ENCODE results near the gene CHCHD1.
"Not testable (repeated sequence)": the region's sequence is repeated elsewhere in the genome, so short reads cannot be mapped to it uniquely, and the experiment has no call there.

Gene CHCHD1

GRCh38 chr10:73768881-73769280 lies 13.0 kb upstream of the CHCHD1 start:
- peak; percentile 40 to 45 for DNase-seq (ENCODE audit: low read depth in 2 of 2)

- no peak for DNase-seq (ENCODE audit: low read depth in 2 of 2)
Measured at GRCh38 chr10:73769396-73769795, 12.5 kb upstream of the CHCHD1 start.

DNA sequence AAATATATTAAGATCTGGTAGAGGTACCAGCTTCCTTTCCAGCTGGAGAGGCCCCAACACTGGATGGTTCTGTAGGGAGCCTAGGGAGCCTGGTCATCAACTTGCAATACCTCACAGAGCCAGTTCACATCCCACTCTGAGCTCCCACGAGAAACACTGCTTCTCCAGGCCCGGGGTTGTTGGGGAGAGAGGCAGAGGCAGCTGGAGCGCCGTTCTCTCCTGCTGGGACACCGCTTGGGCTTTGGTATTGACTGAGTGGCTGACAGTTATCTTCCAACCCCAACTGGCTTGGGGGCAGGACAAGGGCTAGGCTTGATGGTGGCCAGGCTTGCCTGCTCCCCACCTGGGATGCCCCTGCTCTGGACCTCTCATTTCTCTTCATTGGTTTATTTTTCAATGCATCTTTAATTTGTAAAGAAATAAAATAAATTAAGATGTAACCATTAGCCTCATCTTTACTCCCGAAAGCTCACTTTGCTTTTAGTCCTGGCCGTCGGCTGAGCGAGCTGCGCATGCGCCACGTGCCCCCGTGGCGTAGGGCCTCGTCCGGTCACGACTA lies 10.0 kb upstream of the CHCHD1 start:
- DNase-seq (ENCODE audit: low read depth in 2 of 2) = peak; percentile 55 to 71

DNA sequence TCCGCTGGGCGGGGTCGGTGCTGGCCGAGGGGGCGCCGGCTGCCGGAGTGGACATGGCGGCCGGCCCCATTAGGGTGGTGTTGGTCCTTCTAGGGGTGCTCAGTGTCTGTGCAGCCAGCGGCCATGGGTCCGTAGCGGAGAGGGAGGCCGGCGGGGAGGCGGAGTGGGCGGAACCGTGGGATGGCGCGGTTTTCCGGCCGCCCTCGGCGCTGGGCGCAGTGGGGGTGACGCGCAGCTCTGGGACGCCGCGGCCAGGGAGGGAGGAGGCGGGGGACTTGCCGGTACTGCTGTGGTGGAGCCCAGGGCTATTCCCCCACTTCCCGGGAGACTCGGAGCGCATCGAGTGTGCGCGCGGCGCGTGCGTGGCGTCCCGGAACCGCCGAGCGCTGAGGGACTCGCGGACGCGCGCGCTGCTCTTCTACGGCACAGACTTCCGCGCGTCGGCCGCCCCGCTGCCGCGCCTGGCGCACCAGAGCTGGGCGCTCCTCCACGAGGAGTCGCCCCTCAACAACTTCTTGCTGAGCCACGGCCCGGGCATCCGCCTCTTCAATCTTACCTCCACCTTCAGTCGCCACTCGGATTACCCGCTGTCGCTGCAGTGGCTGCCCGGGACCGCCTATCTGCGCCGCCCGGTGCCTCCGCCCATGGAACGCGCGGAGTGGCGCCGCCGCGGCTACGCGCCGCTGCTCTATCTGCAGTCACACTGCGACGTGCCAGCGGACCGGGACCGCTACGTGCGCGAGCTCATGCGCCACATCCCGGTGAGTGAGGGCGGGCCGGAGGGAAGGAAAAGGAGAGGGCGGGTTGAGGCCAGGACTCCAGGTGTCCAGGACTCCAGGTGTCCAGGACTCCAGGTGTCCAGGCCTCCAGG lies 9.3 kb upstream of the CHCHD1 start:
- DNase-seq (ENCODE audit: low read depth in 2 of 2) = peak; percentile 56 to 76

GRCh38 chr10:73773152-73773879 lies 8.5 kb upstream of the CHCHD1 start:
- peak in 1 of 2 donors; percentile 17 for DNase-seq (ENCODE audit: low read depth in 2 of 2)

DNA sequence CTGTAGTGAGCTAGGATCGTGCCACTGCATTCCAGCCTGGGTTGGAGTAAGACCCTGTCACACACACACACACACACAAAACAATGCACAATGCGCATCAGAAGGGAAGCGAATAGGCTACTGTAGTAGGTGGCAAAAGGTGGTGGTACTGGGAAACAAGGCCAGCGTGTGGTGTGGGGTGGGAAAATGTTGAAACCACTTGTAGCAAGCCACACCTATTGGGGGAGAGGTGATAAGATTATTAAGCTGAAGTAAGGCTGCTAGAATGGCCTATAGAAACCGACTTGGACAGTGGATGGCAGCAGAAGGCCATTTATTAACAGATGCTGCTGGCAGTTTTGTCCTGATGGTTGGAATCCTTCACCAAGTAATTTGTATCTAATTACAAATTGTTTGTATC lies 7.2 kb upstream of the CHCHD1 start:
- DNase-seq (ENCODE audit: low read depth in 2 of 2) = no peak

- no peak for DNase-seq (ENCODE audit: low read depth in 2 of 2)
Measured at GRCh38 chr10:73779018-73779417, 2.8 kb upstream of the CHCHD1 start.

GRCh38 chr10:73779539-73780197 lies 2.2 kb upstream of the CHCHD1 start:
- no peak for DNase-seq (ENCODE audit: low read depth in 2 of 2)

DNA sequence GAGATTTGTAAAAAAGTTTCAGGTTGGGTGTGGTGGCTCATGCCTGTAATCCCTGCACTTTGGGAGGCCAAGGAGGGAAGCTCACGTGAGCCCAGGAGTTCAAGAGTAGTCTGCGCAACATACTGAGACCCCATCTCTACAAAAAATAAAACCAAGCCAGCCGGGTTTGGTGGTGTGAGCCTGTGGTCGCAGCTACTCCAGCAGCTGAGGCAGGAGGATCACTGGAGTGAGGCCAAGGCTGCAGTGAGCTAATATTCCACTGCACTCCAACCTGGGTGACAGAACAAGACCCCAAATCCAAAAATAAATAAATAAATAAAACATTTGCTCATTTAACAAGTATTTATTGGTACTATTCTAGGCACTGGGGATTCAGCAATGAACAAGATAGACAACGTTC lies 1.5 kb upstream of the CHCHD1 start:
- no peak for DNase-seq (ENCODE audit: low read depth in 2 of 2)

GRCh38 chr10:73780966-73781365 lies 882 bp upstream of the CHCHD1 start:
- no peak for DNase-seq (ENCODE audit: low read depth in 2 of 2)

DNA sequence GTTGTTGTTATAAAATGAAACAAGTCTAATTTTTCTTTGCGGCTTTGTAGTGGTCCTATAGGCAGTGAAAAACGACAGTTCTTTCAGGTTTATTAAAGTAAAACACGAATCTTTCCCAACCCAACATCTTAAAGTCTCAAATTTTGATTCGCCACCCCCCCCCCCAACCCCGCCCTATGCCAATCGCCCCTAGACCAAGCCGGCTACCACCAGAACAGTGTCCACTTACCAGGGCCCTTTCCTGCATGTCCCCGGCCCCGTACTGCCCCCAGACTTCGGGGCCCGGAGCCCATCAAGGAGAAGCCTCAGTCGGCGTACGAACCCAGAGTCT lies 335 bp upstream of the CHCHD1 start:
- DNase-seq (ENCODE audit: low read depth in 2 of 2) = no peak

DNA sequence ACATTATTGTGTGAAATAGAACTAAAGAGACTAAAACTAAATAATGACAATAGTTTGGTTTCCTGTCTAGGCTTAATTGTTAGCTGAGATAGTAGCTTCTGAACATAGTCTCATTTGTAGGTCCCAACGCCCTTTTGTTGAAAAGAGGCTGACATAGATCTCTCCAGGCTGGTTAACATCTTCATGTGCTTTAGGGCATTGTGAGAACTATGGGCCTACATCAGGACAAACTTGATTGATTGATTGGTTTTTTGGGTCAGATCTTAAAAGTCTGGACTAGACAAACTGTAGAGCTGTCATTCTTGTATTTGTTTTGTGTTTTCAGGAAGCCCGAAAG lies 869 bp downstream of the CHCHD1 start:
- no peak for DNase-seq (ENCODE audit: low read depth in 2 of 2)

DNA sequence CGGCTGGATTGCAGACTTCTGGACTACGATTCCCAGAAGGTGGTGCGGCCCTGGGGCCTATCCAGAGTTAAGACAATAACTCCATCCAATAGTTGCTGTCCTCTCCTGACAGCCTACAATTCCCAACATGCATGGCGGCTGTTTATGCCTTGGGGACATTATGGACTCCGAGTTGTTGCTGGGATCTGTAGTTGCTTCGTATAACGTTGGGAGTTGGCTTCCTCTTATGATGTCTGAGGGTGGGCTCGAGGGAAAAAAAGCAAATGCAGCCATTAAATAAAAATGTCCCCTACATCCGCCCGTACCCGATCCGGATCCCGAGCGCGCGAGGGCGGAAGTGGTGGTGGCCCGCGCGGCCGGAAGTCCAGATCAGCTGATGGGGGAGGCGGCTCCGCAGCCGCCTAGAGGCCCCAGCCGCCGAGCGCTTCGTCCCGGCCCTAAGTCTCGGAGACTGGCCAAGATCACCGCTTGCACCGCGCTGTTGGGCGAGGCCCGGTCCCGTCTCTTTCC lies 3.4 kb downstream of the CHCHD1 start, which contains the start of gene ZSWIM8:
Gene ZSWIM8, plus strand, starts transcription at position 396 of the 510 bp plus-strand sequence. CDS start 273 bp downstream, outside the sequence.
- peak; percentile 70 for DNase-seq (ENCODE audit: low read depth in 2 of 2)

- DNase-seq (ENCODE audit: low read depth in 2 of 2) = no peak
Measured at GRCh38 chr10:73785721-73786511, 4.1 kb downstream of the CHCHD1 start.

DNA sequence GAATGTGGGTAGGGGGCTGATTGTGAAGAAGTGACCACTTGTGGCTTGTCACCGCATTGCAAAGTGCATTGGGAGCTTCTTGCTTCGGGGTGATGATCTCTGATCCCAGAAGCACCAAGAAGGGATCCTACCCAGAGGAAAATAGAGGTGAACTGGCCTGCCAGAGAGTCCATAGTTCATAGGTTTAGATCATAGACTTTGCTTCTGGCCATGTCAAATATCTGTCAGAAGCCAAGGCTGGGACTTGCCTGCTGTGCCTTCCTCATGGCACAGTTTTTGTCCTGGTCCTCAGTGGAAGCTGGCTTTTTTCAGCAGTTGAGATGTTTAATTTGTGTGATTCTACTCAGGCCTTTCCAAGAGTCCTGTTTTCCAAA lies 4.7 kb downstream of the CHCHD1 start:
- DNase-seq (ENCODE audit: low read depth in 2 of 2) = no peak

DNA sequence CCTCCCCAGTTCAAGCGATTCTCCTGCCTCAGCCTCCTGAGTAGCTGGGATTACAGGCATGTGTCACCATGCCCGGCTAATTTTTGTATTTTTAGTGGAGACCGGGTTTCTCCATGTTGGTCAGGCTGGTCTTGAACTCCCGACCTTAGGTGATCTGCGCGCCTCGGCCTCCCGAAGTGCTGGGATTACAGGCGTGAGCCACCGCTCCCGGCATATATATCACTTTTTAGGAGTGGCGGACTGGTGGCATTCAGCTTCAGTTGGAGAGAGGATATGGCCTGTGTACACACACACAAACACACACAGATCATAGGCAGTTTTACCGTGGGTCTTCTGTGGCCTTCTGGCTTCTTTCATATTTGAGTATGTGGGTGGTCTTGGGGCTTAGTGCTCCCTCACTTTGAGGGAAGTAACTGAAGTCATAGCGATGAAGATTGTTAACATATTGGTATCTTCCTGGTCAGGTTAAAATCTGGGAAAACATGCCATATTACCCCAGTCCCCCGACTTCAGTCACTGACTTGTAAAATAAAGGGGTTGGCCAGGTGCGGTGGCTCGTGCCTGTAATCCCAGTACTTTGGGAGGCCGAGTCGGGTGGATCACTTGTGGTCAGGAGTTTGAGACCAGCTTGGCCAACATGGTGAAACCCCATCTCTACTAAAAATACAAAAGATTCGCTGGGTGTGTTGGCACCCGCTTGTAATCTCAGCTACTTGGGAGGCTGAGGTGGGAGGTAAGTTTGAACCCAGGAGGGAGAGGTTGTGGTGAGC lies 5.4 kb downstream of the CHCHD1 start:
- not testable (repeated sequence) for DNase-seq (ENCODE audit: low read depth in 2 of 2)

DNA sequence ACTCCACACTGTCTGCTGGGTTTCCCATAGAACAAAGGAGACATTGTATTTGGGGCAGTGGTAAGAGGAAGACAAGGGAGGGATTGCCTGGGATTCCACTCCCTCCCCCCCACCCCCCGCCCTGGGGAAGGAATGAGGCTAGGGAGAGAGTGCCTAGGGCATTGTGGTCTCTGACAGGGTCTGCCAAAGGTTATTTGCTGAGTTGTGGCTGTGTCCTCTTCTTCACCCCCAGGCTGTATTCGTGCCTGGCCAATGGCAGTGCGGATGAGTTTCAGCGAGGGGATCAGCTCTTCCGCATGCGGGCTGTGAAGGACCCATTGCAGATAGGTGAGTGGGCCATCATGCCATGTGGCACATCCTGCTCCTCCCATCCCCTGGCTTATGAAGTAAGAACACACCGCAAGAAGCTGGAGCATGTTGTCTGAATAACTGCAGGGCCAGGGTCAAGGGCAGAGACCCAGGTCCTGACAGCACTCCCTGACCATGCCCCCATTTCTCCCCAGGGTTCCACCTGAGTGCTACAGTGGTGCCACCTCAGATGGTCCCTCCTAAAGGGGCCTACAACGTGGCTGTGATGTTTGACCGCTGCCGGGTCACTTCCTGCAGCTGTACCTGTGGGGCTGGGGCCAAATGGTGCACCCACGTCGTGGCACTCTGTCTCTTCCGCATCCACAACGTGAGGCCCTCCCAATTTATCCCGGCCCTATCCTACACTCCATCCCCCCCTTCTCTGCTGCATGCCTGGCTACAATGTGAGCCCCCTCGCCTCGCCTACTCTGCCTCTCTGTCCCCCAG lies 7.2 kb downstream of the CHCHD1 start:
- DNase-seq (ENCODE audit: low read depth in 2 of 2) = no peak

DNA sequence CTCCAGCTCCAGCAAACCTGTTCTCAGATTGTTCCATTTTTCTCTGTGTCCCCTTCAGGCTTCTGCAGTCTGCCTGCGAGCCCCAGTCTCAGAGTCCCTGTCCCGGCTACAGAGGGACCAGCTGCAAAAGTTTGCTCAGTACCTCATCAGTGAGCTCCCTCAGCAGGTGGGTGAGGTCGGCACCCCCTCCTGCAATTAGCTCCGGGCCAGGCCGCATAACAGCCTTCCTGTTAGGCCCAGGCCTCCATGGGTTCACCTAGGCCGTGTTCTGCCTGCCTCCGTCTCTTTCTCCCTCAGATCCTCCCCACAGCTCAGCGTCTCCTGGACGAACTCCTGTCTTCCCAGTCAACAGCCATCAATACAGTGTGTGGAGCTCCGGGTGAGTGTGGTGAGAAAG lies 7.8 kb downstream of the CHCHD1 start:
- no peak for DNase-seq (ENCODE audit: low read depth in 2 of 2)

DNA sequence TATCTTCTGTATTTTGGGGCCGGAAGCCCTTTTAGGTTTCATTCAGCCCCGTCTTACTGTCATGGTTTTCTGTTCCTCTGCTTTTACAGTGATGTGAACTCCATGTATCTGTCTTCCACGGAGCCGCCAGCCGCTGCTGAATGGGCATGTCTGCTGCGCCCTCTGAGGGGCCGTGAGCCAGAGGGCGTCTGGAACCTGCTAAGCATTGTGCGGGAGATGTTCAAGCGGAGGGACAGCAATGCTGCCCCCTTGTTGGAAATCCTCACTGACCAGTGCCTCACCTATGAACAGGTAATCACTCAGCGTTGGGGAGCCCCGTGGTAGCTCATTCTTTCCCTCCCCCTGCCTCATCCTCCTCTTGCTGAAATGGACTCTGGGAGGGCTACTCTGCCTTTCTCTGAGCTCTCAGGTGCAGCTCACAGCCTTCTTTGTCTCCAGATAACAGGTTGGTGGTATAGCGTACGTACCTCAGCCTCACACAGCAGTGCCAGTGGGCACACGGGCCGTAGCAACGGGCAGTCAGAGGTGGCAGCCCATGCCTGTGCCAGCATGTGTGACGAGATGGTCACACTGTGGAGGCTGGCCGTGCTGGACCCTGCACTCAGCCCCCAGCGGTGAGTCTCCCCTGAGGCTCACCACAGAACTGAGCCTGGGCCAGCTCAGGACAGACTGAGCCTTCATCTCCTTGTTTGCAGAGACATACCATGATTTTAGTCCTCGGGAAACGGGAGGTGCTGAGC lies 9.2 kb downstream of the CHCHD1 start:
- no peak for DNase-seq (ENCODE audit: low read depth in 2 of 2)
